Ammon's horn (tissue), 1 donor: Measurements from ENCODE around the gene BMPER.

Source experiments
- DNase-seq: peaks from one replicate; pipeline ENCODE4 v3.0.0-alpha.2; 2016; ENCODE audit warnings: low spot score

The BMPER gene

GRCh38 chr7:33970536-33970935 is 65.2 kb downstream of the BMPER start:
- no peak for DNase-seq

GRCh38 chr7:33971106-33971505 is 65.8 kb downstream of the BMPER start:
- DNase-seq: no peak

GRCh38 chr7:33973231-33974015 is 68.1 kb downstream of the BMPER start:
- no peak for DNase-seq

- DNase-seq: no peak
Measured at GRCh38 chr7:33979300-33979806, 74.0 kb downstream of the BMPER start.

- DNase-seq: no peak
Measured at GRCh38 chr7:33979807-33980355, 74.5 kb downstream of the BMPER start.

GRCh38 chr7:33981226-33981625 is 75.9 kb downstream of the BMPER start:
- DNase-seq: no peak

GRCh38 chr7:33981671-33982424 is 76.5 kb downstream of the BMPER start:
- no peak for DNase-seq

GRCh38 chr7:33982425-33982786 is 77.1 kb downstream of the BMPER start:
- DNase-seq: no peak

GRCh38 chr7:33986451-33986850 is 81.1 kb downstream of the BMPER start:
- no peak for DNase-seq

GRCh38 chr7:33986951-33987947 is 81.9 kb downstream of the BMPER start:
- no peak for DNase-seq

GRCh38 chr7:33996899-33997298 is 91.6 kb downstream of the BMPER start:
- no peak for DNase-seq

GRCh38 chr7:33998476-33998875 is 93.1 kb downstream of the BMPER start:
- DNase-seq: no peak

GRCh38 chr7:34011017-34011695 is 105.8 kb downstream of the BMPER start:
- DNase-seq: no peak

GRCh38 chr7:34011696-34012095 is 106.4 kb downstream of the BMPER start:
- DNase-seq: no peak

- no peak for DNase-seq
Measured at GRCh38 chr7:34013421-34013820, 108.1 kb downstream of the BMPER start.

- DNase-seq: no peak
Measured at GRCh38 chr7:34015651-34016050, 110.3 kb downstream of the BMPER start.

- DNase-seq: no peak
Measured at GRCh38 chr7:34016876-34017275, 111.5 kb downstream of the BMPER start.

GRCh38 chr7:34019301-34019790 is 114.0 kb downstream of the BMPER start:
- DNase-seq: no peak

GRCh38 chr7:34022626-34023025 is 117.3 kb downstream of the BMPER start:
- no peak for DNase-seq

- DNase-seq: no peak
Measured at GRCh38 chr7:34025600-34025999, 120.3 kb downstream of the BMPER start.
